NAMALWA (cell line): ENCODE measurements around the gene RAB3B.
A peak's percentile ranks its signal among the peaks of the same experiment; 100 is the strongest.

ENCODE experiments used
- DNase-seq: peaks from one replicate; pipeline ENCODE4 v3.0.0-alpha.2; 2015; ENCODE audit warnings: low spot score

RAB3B gene

GRCh38 chr1:51956528-51957509 is 33.7 kb downstream of the RAB3B start:
- no peak for DNase-seq

DNA sequence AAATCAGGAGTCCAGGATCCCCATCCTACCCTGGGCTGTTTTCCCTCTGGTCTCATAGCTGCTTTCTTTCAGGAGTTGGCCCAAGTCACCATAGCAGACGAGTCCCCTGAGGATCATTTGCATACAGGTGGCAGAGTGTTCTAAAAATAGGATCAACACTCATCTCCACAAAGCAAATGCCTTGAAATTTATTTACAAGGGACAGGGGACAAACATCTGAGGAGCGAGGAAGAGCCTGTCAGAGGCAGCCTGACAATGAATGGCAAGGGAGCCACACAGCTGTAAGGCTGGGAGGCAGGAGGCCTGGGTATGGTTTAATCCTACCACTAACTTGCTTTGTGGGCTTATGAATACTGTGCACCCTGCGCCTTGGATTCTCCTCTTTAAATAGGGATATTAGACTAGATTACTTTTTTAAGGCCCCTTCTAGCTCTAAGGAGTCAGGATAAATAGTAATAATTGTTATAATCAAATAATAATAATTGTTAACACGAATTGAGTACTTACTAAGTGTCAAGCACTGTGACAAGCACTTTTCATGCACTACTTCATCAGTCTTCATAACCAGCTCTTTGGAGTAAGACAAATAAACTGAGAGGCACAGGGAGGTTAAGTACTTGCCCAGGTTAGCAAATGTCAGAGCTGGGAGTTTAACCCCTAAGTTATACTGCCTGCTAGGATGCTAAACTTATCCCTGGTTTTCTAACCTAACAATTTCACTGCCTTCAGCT is 34.5 kb downstream of the RAB3B start:
- peak; percentile 28 for DNase-seq

DNA sequence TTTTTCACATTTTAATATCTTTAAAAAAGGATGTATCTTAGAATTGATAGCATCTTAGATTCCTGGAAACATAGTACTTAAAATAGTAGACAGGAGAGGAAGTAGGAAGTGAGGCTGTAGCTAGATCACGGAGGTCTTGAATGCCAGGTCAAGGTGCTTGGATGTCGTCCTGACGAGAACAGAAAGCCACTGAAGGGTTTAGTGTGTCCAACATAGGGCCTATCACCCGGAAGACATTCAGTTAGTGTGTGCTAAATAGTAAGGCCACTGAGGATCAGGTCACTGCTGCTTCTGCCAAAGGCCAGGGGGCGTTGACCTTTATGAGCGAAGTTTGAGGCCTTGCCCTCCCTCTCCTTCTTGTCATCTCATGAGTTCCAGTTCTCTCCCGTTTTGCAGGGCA is 35.7 kb downstream of the RAB3B start:
- no peak for DNase-seq

- peak; percentile 14 for DNase-seq
Observed at GRCh38 chr1:51953079-51953478, 37.4 kb downstream of the RAB3B start.

GRCh38 chr1:51952638-51953037 is 37.9 kb downstream of the RAB3B start:
- DNase-seq, result no peak

- no peak for DNase-seq
Observed at GRCh38 chr1:51950701-51951100, 39.8 kb downstream of the RAB3B start.

DNA sequence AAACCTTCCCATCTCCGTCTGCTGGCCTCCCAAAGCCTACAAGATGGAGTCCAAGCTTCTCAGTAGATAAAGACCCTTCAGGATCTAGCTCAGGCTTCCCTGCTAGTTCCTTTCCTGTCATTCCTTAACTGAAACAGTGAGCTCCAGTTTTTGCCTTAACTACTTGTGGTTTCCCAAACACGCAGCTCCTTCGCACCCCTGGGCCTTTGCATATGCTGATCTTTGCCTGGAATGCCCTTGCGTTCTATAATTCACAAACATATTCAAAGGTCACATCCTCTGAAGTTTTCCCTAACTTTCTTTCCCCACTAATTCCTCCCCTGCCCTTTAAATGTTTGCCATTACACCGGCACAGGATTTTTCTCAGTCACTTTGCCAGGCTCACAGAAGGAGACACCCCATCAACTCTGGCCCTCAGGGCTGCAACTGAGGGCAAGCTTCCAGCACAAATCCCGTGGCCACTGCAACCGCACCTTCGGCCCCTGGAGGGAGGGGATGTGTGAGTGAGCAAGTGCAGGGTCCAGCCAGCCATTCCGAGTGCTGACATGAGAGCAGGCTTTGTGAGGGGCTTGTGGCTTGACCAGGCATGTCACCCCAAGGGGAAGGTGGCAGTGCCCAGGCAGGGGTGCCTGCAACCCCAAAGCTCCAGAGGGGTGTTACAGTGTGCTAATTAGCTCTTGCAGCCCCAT is 41.3 kb downstream of the RAB3B start:
- no peak for DNase-seq

DNA sequence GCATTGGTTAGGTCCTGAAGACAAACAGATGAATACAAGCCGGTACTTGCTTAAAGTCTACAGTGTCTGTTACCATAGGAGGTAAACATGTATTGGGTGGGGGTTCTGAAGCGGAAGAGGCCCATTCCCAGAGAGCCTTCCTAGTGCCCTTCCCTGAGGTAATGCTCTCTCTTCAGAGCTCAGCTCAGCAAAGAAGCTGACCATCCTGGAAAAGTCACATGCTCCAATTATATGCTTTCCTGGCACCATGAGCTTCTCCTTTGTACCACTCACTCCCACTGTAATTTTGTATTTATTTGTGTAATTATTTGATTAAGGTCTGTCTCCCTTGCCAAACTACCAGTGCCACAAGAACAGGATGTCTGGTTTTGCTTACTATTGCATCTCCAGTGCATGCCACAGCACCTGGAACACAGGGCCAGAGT is 42.0 kb downstream of the RAB3B start:
- no peak for DNase-seq

GRCh38 chr1:51946300-51946699 is 44.2 kb downstream of the RAB3B start:
- DNase-seq, result no peak

- no peak for DNase-seq
Observed at GRCh38 chr1:51945591-51945990, 44.9 kb downstream of the RAB3B start.

GRCh38 chr1:51942281-51942680 is 48.2 kb downstream of the RAB3B start:
- DNase-seq, result no peak

DNA sequence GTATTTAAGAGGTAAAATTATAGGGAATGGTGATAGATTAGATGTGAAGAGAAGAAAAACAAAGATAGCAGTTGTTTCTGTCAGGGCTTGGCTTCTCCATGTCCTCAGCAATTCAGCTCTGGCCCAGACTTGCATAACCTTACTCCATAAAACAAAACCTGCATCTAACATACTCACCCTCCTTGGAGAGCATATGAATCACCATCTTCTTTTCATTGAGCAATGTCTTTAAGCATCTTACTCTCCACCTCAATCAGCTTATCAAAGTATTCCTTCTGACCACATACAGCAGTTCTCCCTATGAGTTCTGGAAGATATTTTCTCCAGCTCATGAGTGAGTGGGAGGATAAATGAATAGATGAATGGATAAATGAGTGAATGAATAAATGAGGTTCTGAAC is 49.0 kb downstream of the RAB3B start:
- DNase-seq, result no peak

GRCh38 chr1:51937112-51937511 is 53.4 kb downstream of the RAB3B start:
- no peak for DNase-seq

DNA sequence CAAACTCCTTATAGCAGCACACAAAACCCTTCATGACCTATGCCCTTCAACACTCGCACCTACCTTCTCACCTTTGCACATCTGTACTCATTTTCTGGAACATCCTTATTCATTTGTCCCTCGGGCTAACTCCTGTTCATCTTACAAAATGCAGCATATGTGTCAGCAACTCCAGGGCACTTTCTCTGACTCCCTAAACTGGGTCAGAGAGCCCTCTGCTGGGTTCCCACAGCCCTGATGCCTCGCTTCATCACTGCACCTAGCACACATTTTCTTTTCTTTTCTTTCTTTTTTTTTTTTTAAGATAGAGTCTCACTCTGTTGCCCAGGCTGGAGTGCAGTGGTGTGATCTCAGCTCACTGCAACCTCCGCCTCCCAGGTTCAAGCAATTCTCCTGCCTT is 54.0 kb downstream of the RAB3B start:
- DNase-seq, result no peak

GRCh38 chr1:51933344-51933743 is 57.2 kb downstream of the RAB3B start:
- no peak for DNase-seq

DNA sequence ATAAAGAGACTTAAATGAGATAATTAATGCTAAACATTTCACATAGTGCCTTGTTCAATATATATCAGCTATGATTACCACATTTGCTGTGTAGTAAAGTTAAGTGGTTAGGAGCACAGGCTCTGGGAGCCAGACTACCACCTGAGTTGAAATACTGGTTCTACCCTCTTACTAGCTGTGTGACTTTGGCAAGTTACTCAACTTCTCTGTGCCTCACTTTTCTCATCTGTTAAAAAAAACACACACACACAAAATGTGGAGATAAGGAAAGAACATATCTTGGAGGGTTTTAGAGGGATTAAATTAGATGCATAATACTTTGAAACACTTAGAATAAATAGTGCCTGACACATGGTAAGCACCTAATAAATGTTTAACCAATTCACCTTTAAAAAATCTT is 60.2 kb downstream of the RAB3B start:
- no peak for DNase-seq

- no peak for DNase-seq
Observed at GRCh38 chr1:51928896-51929295, 61.6 kb downstream of the RAB3B start.

DNA sequence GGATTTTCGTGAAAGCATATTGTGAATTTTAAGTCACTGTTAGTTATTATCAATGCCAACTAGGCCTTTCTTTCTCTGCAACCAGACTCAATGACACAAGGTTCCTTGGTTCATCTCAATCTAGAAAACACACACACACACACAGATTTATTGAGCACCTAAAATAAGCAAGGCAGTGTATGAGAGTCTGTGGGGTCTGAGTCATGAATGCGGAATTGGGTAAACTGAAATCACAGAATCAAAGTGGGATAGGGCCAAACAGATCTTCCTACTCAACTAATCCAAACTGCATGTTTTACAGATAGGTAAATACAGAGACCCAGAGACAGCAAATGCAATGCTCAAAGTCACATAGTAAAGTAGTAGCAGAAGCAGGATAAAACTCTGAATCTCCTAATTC is 63.5 kb downstream of the RAB3B start:
- no peak for DNase-seq

DNA sequence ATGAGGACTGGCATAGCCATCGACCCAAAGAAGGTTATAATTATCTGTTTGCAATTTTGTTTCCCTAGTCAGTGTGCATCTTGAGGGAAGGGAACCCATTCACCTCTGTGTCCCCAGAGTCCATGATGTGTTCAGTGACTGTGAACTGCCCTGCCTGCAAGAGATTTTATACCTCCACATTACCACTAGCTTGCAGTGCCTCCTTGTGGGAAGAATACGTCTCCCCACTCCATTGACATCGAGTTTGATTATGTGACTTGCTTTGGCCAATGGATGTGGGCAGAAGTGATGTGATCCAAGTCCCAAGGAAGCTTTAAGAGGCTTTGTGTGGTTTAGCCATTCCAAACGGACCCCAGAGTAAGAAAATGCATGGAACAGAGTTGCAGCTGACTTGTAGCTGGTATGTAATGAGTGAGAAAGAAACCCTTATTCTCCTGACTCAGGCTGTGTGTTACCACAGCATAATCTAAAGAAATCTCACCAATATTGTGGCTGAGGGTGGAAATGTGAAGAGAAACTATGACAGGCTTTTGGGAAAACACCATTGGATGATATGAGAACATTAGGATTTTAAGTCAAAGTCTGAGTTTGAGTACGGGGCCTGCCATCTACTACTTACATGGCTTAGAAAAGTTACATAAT is 64.2 kb downstream of the RAB3B start:
- peak; percentile 35 for DNase-seq

DNA sequence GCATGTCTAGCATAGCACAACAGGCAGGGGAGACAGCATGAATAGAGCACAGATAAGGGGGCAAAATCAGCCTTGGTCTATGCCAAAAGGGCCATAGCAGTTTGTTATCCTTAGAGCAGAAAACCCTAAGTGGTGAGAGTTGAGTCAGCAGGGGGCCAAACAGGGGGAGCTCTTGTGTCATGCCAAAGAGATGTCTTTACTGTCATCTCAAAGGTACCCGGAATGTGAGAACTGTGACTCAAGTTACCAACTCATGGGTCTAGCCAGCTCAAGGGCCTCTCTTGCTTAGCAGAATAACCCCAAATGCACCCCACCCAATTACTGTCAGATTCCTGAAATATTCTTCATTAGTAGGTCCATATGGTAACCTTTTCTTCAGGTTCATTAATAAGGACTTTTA is 66.0 kb downstream of the RAB3B start:
- DNase-seq, result no peak

GRCh38 chr1:51922040-51922439 is 68.5 kb downstream of the RAB3B start:
- no peak for DNase-seq

GRCh38 chr1:51920130-51920529 is 70.4 kb downstream of the RAB3B start:
- no peak for DNase-seq
